ENCODE data around the gene MAP3K4.
"Not testable (repeated sequence)": the region's sequence is repeated elsewhere in the genome, so short reads cannot be mapped to it uniquely, and the experiment has no call there.

MAP3K4 gene

DNA sequence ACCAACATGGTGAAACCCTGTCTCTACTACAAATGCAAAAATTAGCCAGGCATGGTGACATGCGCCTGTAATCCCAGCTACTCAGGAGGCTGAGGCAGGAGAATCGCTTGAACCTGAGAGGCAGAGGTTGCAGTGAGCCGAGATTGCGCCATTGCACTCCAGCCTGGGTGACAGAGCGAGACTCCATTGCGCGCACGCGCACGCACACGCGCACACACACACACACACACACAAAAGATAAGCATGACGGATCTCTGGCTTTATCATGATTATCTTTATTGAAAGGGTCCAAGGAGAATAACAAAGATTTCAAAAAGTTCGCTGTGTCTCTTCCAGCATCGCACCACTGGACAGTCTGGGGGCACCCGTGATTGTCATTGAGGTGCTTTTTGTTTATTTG lies 19.0 kb upstream of the MAP3K4 start:
- not testable (repeated sequence) for DNase-seq

DNA sequence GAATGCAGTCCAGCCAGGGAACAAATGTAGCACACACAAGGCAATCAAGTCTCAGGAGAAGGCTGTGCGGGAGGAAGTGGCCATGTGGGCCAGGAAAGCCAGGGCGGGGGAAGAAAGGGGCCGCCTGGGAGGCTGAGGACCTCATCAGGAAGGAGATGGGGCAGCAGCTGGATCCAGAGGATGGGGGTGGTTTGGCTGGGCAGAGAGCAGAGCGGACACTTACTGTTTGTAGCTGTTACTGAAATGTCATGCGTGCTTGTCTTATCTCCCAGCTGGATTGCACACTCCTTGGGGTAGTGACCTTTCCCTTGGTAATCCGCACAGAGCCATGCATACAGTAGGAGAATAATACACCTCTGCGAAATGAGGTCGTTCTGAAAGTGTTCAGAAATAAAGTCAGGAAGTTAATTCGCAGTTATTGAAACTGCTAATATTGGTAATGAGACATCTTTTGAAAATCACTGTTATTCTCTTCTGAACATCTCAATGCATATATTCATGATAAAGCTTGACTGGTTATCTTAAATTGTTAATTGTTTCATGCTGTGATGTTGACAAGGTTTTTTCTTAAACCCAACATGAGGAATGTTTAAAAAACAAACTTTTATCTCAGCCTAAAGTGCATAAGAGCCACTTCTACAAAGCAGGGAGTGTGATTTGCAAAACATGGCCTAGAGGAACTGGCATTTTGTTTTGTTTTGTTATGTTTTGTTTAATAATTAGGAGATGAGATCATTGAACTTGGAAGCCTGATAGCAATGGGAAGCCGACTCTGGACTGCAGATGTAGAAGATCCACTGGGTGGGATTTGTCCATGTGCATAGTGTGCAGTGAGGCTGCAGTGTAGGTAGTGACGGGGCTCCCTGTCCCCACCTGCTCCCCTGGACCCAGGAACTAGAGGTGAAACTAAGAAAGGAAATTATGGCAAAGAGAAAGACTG lies 18.0 kb upstream of the MAP3K4 start:
- DNase-seq = no peak

- no peak for DNase-seq
Observed at GRCh38 chr6:160974304-160974771, 17.2 kb upstream of the MAP3K4 start.

- DNase-seq = no peak
Observed at GRCh38 chr6:160975162-160975561, 16.4 kb upstream of the MAP3K4 start.

DNA sequence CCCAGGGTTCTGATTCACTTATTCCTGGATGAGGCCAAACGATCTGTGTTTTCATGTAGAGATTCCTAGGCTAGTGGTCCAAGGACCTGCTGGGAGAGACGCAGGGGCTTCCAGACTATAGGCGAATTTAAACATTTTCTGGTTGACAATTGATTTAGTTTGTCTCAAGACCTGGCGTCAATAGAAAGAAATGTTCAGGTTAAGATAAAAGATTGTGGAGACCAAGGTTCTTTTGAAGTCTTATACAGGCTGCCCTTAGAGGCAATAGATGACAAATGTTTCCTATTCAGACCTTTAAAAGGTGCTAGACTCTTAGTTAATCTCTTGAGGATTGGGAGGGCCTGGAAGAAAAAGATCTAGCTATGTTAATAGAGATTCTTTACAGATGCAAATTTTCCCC lies 15.6 kb upstream of the MAP3K4 start:
- not testable (repeated sequence) for DNase-seq

DNA sequence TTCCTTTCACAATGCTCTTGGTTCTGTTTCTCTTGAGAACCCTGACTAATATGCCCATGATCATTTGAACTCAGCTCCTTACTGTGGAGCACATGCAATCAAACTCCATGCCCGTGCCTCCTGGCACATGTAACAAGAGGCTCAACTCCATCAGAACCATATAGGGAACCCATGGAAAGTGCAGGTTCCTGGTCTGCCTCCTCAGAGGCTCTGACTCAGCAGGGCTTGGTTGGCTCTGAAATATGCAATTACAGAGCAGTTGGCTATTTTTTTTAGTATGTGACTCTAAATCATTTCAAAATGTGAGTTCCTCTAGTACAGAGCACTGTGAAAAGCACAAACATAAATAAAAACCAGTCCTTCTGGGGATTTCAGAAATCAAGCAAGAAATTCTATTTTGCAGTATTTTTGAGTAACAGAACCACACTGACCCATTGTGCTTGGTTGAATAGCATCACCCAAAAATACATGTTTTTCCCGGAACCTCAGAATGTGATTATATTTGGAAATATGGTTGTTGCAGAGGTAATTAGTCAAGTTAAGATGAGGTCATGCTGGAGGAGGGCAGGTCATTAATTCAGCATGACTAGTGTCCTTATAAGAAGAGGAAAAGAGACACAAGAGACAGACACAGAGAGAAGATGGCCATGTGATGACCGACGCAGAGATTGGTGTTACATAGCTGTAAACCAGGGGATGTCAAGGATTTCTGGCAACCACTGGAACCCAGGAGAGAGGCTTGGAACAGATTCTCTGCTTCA lies 13.2 kb upstream of the MAP3K4 start:
- no peak for DNase-seq

- DNase-seq = no peak
Observed at GRCh38 chr6:160979061-160979708, 12.4 kb upstream of the MAP3K4 start.

GRCh38 chr6:160983377-160983948 lies 8.1 kb upstream of the MAP3K4 start:
- DNase-seq = not testable (repeated sequence)

DNA sequence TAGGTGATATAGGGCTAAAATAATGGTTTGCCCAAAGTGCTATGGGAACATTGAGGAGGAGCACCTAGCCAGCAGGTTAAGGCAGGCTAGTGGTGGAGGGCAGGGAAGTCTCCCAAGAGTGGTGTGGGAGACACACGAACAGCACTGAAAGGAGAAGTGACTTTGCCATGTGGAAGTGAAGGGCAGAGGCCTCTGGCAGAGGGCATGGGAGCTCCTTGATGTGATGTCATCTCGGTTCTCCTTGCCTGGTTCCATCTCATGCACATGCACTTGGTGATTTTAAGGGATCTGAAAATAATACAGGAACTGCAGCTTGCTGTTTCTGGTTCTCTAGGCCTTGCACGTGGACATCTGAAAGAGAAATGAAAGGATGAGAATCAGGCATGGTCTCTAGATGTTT lies 4.7 kb upstream of the MAP3K4 start:
- no peak for DNase-seq

- DNase-seq = no peak
Observed at GRCh38 chr6:160987265-160987664, 4.3 kb upstream of the MAP3K4 start.

- no peak for DNase-seq
Observed at GRCh38 chr6:160990847-160991405, 643 bp upstream of the MAP3K4 start.

- no peak for DNase-seq
Observed at GRCh38 chr6:160992061-160992979, 751 bp downstream of the MAP3K4 start.

GRCh38 chr6:160992980-160993314 lies 1.4 kb downstream of the MAP3K4 start:
- no peak for DNase-seq

GRCh38 chr6:160995271-160995670 lies 3.7 kb downstream of the MAP3K4 start:
- DNase-seq = no peak

DNA sequence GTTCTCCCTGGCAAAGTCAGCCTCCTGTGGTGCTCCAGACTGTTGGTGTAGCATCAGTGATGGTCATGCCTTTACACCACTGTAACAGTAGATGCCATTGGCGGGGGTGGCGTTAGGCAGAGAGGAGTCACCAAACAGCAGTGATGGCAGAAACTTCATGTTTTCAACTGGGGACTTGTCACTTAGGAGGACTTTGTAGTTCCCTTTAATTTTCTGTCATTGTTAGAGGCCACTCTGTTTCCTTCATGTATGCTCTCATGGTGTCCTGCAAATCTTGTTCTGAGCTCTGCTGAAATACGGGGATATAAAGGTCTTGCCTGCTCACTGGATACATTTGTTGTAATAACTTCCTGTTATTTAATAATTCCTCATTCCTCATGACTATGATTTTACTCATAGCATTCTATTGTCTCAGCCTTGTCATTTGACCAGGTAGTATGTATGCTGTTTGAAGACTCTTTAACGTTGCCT lies 4.6 kb downstream of the MAP3K4 start:
- DNase-seq = no peak

DNA sequence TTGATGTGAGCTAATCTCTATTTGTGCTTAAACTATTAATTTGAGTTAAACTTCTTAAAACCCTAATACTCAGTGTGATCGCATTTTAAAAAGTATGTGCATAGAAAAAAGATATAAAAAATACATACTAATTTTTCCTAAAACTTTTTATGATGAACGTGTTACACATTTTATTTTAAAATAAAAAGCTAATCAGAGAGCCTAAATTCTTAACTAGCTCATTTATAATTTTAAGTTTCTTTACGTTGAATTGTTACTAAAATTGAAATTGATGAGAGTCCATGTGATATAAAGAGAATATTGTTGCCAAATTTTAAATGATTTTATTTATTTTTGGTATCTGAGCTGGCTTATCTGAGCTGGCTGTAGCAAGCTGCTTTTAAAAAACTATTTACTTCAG lies 6.6 kb downstream of the MAP3K4 start:
- no peak for DNase-seq

DNA sequence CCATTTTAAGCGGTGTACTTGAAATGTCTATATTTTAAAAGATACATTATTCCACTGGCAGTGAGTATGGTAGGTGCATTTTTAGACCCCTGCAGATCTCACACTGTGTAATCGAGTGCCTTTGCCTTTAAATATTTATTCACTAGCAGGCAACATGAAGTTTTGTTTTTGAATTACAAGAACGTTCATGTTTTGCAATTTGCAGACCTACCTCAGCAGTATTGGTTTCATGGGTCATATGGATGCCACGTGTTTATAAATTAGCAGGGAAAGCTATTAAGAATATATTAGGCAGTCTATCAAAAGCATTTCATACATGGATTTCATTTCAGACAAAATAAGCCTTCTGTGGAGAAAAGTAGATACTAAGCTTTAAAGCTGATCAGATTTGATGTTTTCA lies 7.2 kb downstream of the MAP3K4 start:
- no peak for DNase-seq

DNA sequence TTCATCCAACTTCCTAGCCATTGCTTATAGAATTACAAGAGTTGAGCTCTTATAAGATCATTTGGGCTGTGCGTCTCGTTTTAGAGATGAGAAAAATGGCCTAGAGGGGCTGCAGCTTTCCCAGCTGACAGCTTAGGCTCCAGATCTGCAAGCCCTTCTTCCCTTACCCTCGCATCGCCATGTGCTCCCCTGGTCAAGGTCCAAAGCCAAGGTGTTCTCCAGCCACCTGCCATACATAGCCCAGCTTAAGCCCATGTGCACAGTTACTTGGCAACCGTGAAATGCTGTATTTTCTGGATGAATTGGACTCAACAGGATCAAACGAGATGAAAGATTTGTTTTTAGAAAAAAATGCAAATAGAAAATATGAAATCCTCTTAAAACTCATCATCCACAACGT lies 7.9 kb downstream of the MAP3K4 start:
- no peak for DNase-seq

- no peak for DNase-seq
Observed at GRCh38 chr6:161000632-161001031, 9.1 kb downstream of the MAP3K4 start.

DNA sequence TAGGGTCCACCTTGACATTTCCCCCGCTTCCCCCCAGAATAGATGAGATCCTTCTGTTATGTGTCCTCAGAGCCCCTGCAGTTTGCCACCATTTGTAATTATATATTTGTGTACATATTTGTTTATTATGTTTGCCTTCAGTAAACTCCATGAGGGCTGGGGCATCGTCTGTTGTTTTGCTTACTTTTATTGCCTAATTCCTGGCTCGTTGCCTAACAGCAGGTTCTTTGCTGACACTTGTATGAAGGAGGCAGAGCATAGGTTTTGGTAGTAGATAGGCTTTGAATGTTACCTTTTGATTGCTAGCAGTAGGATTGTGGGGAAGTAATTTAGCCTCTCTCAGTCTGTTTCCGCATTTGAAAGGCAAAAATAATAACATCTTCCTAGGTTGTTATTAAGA lies 9.9 kb downstream of the MAP3K4 start:
- no peak for DNase-seq

DNA sequence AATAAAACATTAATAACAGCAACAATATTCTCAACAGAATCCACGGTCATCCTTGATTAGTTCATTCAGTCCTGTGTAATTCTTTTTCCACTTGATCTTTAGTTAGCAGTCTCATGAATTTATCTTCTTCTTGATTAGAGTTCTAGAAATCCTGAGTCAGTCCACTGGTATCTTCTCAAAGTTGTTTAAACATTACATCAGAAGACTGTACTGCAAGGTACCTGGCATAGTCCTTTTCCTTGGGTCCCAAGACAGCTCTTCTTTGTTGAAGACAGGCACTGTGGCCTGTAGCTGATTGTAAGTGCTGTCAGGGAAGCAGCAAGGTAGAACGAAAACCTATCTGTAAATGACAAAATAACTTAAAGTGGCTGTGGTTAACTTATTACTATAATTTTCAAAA lies 11.8 kb downstream of the MAP3K4 start:
- DNase-seq = no peak

DNA sequence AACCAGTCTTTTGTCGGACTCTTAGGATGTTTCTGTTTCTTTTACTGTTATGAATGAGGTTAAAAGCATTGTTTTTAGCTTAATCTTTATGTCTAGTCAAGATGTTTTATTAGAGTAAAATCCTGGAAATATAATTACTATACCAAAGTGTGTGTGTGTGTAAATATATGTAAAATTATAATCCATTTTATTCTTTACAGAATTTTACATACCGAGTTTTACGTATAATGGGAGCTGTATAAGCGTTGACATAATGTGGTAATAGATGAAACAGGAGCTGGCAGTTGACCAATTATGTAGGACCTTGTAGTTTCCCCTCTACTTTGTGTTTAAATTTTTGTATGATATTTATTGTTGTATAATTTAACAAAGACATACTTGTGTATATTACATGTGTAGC lies 16.7 kb downstream of the MAP3K4 start:
- DNase-seq = no peak
